NCI-H2081 (cell line): Measurements from ENCODE around the gene CD74.
A peak's percentile ranks its signal among the peaks of the same experiment; 100 is the strongest.

Experiments
- DNase-seq, 2 experiments: peaks; one replicate each; lab custom pipeline; 2025; lab: John Stamatoyannopoulos, UW

Gene CD74

GRCh38 chr5:150358261-150359095, 54.2 kb downstream of the CD74 start:
- DNase-seq: no peak

- peak; percentile 87 to 92 for DNase-seq
Observed at GRCh38 chr5:150357326-150358260, 55.1 kb downstream of the CD74 start, which contains the start of gene TCOF1. TCOF1 (plus strand) TSS chr5:150357697; CDS start chr5:150357747, 50 bp downstream.

- no peak for DNase-seq
Observed at GRCh38 chr5:150356575-150357294, 56.0 kb downstream of the CD74 start.

- DNase-seq: no peak
Observed at GRCh38 chr5:150355791-150356190, 56.9 kb downstream of the CD74 start.

- no peak for DNase-seq
Observed at GRCh38 chr5:150353032-150353675, 59.6 kb downstream of the CD74 start.

- DNase-seq: no peak
Observed at GRCh38 chr5:150352244-150353031, 60.3 kb downstream of the CD74 start.
